Spleen (tissue), 7 donors: ENCODE measurements around the gene TEX22.

ENCODE experiments used
- CTCF ChIP-seq, 11 experiments: fragments of 200-600 bp in 7 of 11; fragments of 450-650 bp in 4 of 11; sonication (generic) in 4 of 11; IDR thresholded peaks in 8 of 11; conservative IDR thresholded peaks in 3 of 11; 1 replicate in 7 of 11; 2 replicates in 4 of 11; pipeline versions ENCODE4 v1.4.0 to v1.8.0; 2016 to 2021; ENCODE audit warnings: antibody characterized with exemption in 11 of 11, inconsistent platforms in 4 of 11, mild to moderate bottlenecking in 1 of 11
- POLR2A ChIP-seq, 3 donors: fragments of 450-650 bp; IDR thresholded peaks; one replicate each; pipeline ENCODE4 v1.5.1; 2017; ENCODE audit warnings: antibody characterized with exemption in 3 of 3, mild to moderate bottlenecking in 1 of 3
- donor health status: DM: no; HTN: no; CAD: no; lungs with moderate emphysema.
- donor health status: DM: no; HTN: no; CAD: no.
- donor health status: DM: no; HTN: no; CAD: no.

GRCh38 chr14:105376521-105377440, 21.6 kb upstream of the TEX22 start:
- TF ChIP-seq POLR2A (IDR thresholded peaks at IDR 0.05) (no peak), CTCF (IDR thresholded peaks at IDR 0.05 in 8 of 11, conservative IDR thresholded peaks at IDR 0.05 in 3 of 11) (no peak)
